ENCODE measurements around the gene DEF6.
A peak's percentile ranks its signal among the peaks of the same experiment; 100 is the strongest.

Gene DEF6

DNA sequence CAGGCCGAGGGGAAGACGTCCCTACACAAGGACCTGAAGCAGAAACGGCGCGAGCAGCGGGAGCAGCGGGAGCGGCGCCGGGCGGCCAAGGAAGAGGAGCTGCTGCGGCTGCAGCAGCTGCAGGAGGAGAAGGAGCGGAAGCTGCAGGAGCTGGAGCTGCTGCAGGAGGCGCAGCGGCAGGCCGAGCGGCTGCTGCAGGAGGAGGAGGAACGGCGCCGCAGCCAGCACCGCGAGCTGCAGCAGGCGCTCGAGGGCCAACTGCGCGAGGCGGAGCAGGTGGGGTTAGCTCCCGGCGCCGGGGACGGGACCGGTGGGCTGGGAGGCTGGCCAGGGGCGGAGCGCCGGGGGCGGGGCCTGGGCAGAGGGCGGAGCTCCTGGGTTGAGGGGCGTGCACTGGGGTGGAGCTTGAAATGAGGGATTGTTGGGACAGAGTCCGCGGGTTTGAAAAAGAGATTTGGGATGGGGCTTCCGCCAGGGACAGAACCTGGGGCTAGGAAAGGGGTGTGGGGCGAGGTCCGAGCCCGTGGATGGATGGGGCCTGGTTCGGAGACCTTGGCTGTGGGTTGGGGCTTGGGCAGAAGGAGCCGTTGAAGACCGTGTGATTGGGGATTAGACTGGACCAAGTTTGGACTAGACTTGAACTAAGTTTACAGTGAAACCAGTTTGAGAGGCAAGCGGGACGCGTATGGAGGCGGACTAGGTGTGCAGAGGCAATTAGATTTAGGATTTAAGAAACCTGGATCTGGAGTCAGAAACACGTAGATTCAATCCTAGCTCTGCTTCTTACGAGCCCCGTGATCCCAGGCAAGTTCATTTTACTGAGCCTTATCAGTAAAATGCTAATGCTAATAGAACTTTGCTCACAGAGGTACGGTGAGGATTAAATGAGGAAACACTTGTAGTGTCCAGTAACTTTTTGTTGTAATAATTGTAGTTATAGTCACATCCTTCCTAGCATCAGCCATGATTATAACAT, 20.9 kb downstream of the DEF6 start:
- H3K4ac ChIP-seq (ENCODE audit: low read length) = no peak overlapping the region
- DNase-seq (ENCODE audit: low spot score) = peak; percentile 90
- peak overlapping the region; percentile 40 for H3K14ac ChIP-seq (ENCODE audit: low read length)
- peak overlapping the region; percentile 28 for H3K27ac ChIP-seq (replicated peaks; ENCODE audit: low read length)
- peak overlapping the region; percentile 91 for H3K18ac ChIP-seq (ENCODE audit: low read length)
- peak overlapping the region; percentile 96 for H2AFZ ChIP-seq (ENCODE audit: low read length)
- no peaks in the 10 kb centered on the region for H3K79me1 ChIP-seq (ENCODE audit: low read depth, low read length)
- peak overlapping the region; percentile 37 for H3K23ac ChIP-seq (ENCODE audit: low read depth, low read length, poor library complexity)
- H2BK12ac ChIP-seq (ENCODE audit: low read length) = peak overlapping the region; percentile 24
- H2BK120ac ChIP-seq (ENCODE audit: low read depth, low read length) = peak overlapping the region; percentile 32
- H4K91ac ChIP-seq (ENCODE audit: low read depth, low read length, poor library complexity) = no peak overlapping the region
- H3K27me3 ChIP-seq (ENCODE audit: control insufficient read depth in 3 of 3, insufficient read depth in 3 of 3, low read depth in 1 of 3, low read length in 3 of 3) = peaks cover 0 to 16% (median 12%) of the 10 kb centered on the region in 3 experiments
- H3K36me3 ChIP-seq (replicated peaks in 1 of 2; ENCODE audit: control insufficient read depth in 2 of 2, insufficient read depth in 2 of 2, low read length in 2 of 2) = no peaks in the 10 kb centered on the region
- peak overlapping the region; percentile 2 for H2BK15ac ChIP-seq (ENCODE audit: low read length)
- H4K8ac ChIP-seq (ENCODE audit: low read depth, low read length) = no peak overlapping the region
- peak overlapping the region; percentile 52 to 76 for H3K4me3 ChIP-seq (ENCODE audit: low read length in 2 of 2)
- peak overlapping the region; percentile 97 for H3K4me2 ChIP-seq (ENCODE audit: insufficient read depth, low read length, poor library complexity, severe bottlenecking)
- H2AK5ac ChIP-seq (ENCODE audit: low read depth, low read length) = no peak overlapping the region
- H3K9ac ChIP-seq (ENCODE audit: low read depth, low read length, poor library complexity) = peak overlapping the region; percentile 75
- peaks cover 10 to 11% of the 10 kb centered on the region in 2 donors for H3K4me1 ChIP-seq (ENCODE audit: control insufficient read depth in 2 of 2, insufficient read depth in 1 of 2, low read depth in 1 of 2, low read length in 2 of 2)
- H2BK5ac ChIP-seq (ENCODE audit: low read length) = no peak overlapping the region
- peaks cover 3 to 7% of the 10 kb centered on the region in 2 donors for H3K9me3 ChIP-seq (replicated peaks in 1 of 2; ENCODE audit: control insufficient read depth in 2 of 2, insufficient read depth in 1 of 2, low read depth in 1 of 2, low read length in 2 of 2)
- no CpG with 5 or more reads among the region's 55 CpGs for WGBS, 2 donors (ENCODE audit: extremely low coverage in 2 of 2, insufficient read length in 2 of 2, insufficient replicate concordance in 1 of 2)

DNA sequence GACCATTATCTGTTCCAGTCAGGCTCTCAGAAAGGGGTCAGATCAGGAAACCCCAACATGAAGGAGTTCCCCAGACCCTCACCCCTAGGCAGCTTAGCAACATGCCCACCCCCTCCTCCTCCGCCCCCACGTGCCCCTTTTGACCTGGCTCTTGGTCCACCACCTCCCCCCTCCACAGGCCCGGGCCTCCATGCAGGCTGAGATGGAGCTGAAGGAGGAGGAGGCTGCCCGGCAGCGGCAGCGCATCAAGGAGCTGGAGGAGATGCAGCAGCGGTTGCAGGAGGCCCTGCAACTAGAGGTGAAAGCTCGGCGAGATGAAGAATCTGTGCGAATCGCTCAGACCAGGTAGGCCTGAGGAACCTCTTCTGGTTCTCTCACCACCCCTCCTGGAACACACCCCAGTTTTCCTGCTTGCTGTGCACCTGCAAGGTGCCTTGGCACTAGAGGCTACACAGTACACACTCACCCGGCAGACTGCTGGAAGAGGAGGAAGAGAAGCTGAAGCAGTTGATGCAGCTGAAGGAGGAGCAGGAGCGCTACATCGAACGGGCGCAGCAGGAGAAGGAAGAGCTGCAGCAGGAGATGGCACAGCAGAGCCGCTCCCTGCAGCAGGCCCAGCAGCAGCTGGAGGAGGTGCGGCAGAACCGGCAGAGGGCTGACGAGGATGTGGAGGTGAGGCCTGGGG, 21.9 kb downstream of the DEF6 start:
- no CpG with 5 or more reads among the region's 20 CpGs for WGBS, 2 donors (ENCODE audit: extremely low coverage in 2 of 2, insufficient read length in 2 of 2, insufficient replicate concordance in 1 of 2)
- Histone ChIP-seq H2BK5ac (ENCODE audit: low read length) (no peak overlapping the region), H3K36me3 (replicated peaks in 1 of 2; ENCODE audit: control insufficient read depth in 2 of 2, insufficient read depth in 2 of 2, low read length in 2 of 2) (no peaks in the 10 kb centered on the region), H3K23ac (ENCODE audit: low read depth, low read length, poor library complexity) (peak overlapping the region; percentile 49), H3K9ac (ENCODE audit: low read depth, low read length, poor library complexity) (no peak overlapping the region), H4K91ac (ENCODE audit: low read depth, low read length, poor library complexity) (no peak overlapping the region), H4K8ac (ENCODE audit: low read depth, low read length) (no peak overlapping the region), H2BK12ac (ENCODE audit: low read length) (peak overlapping the region; percentile 88), H3K18ac (ENCODE audit: low read length) (no peak overlapping the region), H3K4me2 (ENCODE audit: insufficient read depth, low read length, poor library complexity, severe bottlenecking) (no peak overlapping the region), H2AFZ (ENCODE audit: low read length) (no peak overlapping the region), H2BK15ac (ENCODE audit: low read length) (peak overlapping the region; percentile 80), H3K4ac (ENCODE audit: low read length) (peak overlapping the region; percentile 38), H3K9me3 (replicated peaks in 1 of 2; ENCODE audit: control insufficient read depth in 2 of 2, insufficient read depth in 1 of 2, low read depth in 1 of 2, low read length in 2 of 2) (peaks cover 3 to 7% of the 10 kb centered on the region in 2 donors), H3K79me1 (ENCODE audit: low read depth, low read length) (no peaks in the 10 kb centered on the region), H2AK5ac (ENCODE audit: low read depth, low read length) (peak overlapping the region; percentile 92), H3K4me3 (ENCODE audit: low read length in 2 of 2) (peak overlapping the region in 1 of 2 donors; percentile 14), H3K27me3 (ENCODE audit: control insufficient read depth in 3 of 3, insufficient read depth in 3 of 3, low read depth in 1 of 3, low read length in 3 of 3) (peaks cover 0 to 16% (median 12%) of the 10 kb centered on the region in 3 experiments), H3K14ac (ENCODE audit: low read length) (peak overlapping the region; percentile 84), H3K27ac (replicated peaks; ENCODE audit: low read length) (no peak overlapping the region), H2BK120ac (ENCODE audit: low read depth, low read length) (no peak overlapping the region), H3K4me1 (ENCODE audit: control insufficient read depth in 2 of 2, insufficient read depth in 1 of 2, low read depth in 1 of 2, low read length in 2 of 2) (peaks cover 10 to 11% of the 10 kb centered on the region in 2 donors)
- DNase-seq (ENCODE audit: low spot score) = no peak

DNA sequence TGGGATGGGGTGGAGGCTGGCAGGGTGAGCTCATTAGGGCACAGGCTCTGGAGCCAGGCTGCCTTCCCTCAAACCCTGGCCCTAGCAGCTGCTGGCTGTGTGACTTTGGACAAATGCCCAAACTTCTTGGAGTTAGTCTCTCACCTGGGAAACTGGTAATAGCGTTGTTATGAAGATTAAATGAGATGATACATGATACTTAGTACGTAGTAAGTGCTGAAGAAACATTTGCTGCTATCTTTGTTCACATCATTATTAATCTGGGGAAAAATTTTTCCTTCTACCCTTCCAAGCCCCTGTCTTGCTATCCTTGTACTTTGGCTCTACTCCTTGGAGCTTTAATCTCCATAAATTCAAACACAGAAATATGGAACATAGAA, 22.4 kb downstream of the DEF6 start:
- no peak overlapping the region for H3K18ac ChIP-seq (ENCODE audit: low read length)
- H3K23ac ChIP-seq (ENCODE audit: low read depth, low read length, poor library complexity) = peak overlapping the region; percentile 49
- no peaks in the 10 kb centered on the region for H3K36me3 ChIP-seq (replicated peaks in 1 of 2; ENCODE audit: control insufficient read depth in 2 of 2, insufficient read depth in 2 of 2, low read length in 2 of 2)
- H3K9me3 ChIP-seq (replicated peaks in 1 of 2; ENCODE audit: control insufficient read depth in 2 of 2, insufficient read depth in 1 of 2, low read depth in 1 of 2, low read length in 2 of 2) = peaks cover 3 to 7% of the 10 kb centered on the region in 2 donors
- H3K27ac ChIP-seq (replicated peaks; ENCODE audit: low read length) = no peak overlapping the region
- H3K4ac ChIP-seq (ENCODE audit: low read length) = no peak overlapping the region
- H2AFZ ChIP-seq (ENCODE audit: low read length) = no peak overlapping the region
- H3K79me1 ChIP-seq (ENCODE audit: low read depth, low read length) = no peaks in the 10 kb centered on the region
- no peak overlapping the region for H3K4me2 ChIP-seq (ENCODE audit: insufficient read depth, low read length, poor library complexity, severe bottlenecking)
- H2BK120ac ChIP-seq (ENCODE audit: low read depth, low read length) = no peak overlapping the region
- H3K4me1 ChIP-seq (ENCODE audit: control insufficient read depth in 2 of 2, insufficient read depth in 1 of 2, low read depth in 1 of 2, low read length in 2 of 2) = peaks cover 10 to 11% of the 10 kb centered on the region in 2 donors
- H3K4me3 ChIP-seq (ENCODE audit: low read length in 2 of 2) = no peak overlapping the region
- DNase-seq (ENCODE audit: low spot score) = no peak
- no peak overlapping the region for H4K91ac ChIP-seq (ENCODE audit: low read depth, low read length, poor library complexity)
- H2AK5ac ChIP-seq (ENCODE audit: low read depth, low read length) = peak overlapping the region; percentile 92
- no peak overlapping the region for H2BK5ac ChIP-seq (ENCODE audit: low read length)
- H3K9ac ChIP-seq (ENCODE audit: low read depth, low read length, poor library complexity) = no peak overlapping the region
- H4K8ac ChIP-seq (ENCODE audit: low read depth, low read length) = no peak overlapping the region
- WGBS, 2 donors (ENCODE audit: extremely low coverage in 2 of 2, insufficient read length in 2 of 2, insufficient replicate concordance in 1 of 2) = no CpG with 5 or more reads among the region's 2 CpGs
- no peak overlapping the region for H2BK12ac ChIP-seq (ENCODE audit: low read length)
- peaks cover 0 to 16% (median 12%) of the 10 kb centered on the region in 3 experiments for H3K27me3 ChIP-seq (ENCODE audit: control insufficient read depth in 3 of 3, insufficient read depth in 3 of 3, low read depth in 1 of 3, low read length in 3 of 3)
- no peak overlapping the region for H3K14ac ChIP-seq (ENCODE audit: low read length)
- H2BK15ac ChIP-seq (ENCODE audit: low read length) = peak overlapping the region; percentile 80

DNA sequence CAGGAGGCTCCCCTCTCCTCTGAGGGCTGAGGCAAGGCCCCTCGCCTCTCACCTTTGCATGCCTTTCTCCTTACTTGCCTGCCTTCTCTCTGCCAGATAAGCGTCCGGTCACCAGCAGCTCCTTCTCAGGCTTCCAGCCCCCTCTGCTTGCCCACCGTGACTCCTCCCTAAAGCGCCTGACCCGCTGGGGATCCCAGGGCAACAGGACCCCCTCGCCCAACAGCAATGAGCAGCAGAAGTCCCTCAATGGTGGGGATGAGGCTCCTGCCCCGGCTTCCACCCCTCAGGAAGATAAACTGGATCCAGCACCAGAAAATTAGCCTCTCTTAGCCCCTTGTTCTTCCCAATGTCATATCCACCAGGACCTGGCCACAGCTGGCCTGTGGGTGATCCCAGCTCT, 23.5 kb downstream of the DEF6 start:
- Histone ChIP-seq H3K14ac (ENCODE audit: low read length) (no peak overlapping the region), H2BK12ac (ENCODE audit: low read length) (no peak overlapping the region), H3K4me2 (ENCODE audit: insufficient read depth, low read length, poor library complexity, severe bottlenecking) (no peak overlapping the region), H3K79me1 (ENCODE audit: low read depth, low read length) (no peaks in the 10 kb centered on the region), H3K18ac (ENCODE audit: low read length) (no peak overlapping the region), H3K27ac (replicated peaks; ENCODE audit: low read length) (no peak overlapping the region), H3K27me3 (ENCODE audit: control insufficient read depth in 3 of 3, insufficient read depth in 3 of 3, low read depth in 1 of 3, low read length in 3 of 3) (peaks cover 0 to 16% (median 12%) of the 10 kb centered on the region in 3 experiments), H3K36me3 (replicated peaks in 1 of 2; ENCODE audit: control insufficient read depth in 2 of 2, insufficient read depth in 2 of 2, low read length in 2 of 2) (no peaks in the 10 kb centered on the region), H3K23ac (ENCODE audit: low read depth, low read length, poor library complexity) (no peak overlapping the region), H3K4ac (ENCODE audit: low read length) (no peak overlapping the region), H2BK15ac (ENCODE audit: low read length) (no peak overlapping the region), H3K4me1 (ENCODE audit: control insufficient read depth in 2 of 2, insufficient read depth in 1 of 2, low read depth in 1 of 2, low read length in 2 of 2) (peaks cover 10 to 11% of the 10 kb centered on the region in 2 donors), H3K9me3 (replicated peaks in 1 of 2; ENCODE audit: control insufficient read depth in 2 of 2, insufficient read depth in 1 of 2, low read depth in 1 of 2, low read length in 2 of 2) (peaks cover 3 to 6% of the 10 kb centered on the region in 2 donors), H4K91ac (ENCODE audit: low read depth, low read length, poor library complexity) (no peak overlapping the region), H2BK120ac (ENCODE audit: low read depth, low read length) (no peak overlapping the region), H3K9ac (ENCODE audit: low read depth, low read length, poor library complexity) (no peak overlapping the region), H2BK5ac (ENCODE audit: low read length) (no peak overlapping the region), H3K4me3 (ENCODE audit: low read length in 2 of 2) (no peak overlapping the region), H2AK5ac (ENCODE audit: low read depth, low read length) (no peak overlapping the region), H4K8ac (ENCODE audit: low read depth, low read length) (no peak overlapping the region), H2AFZ (ENCODE audit: low read length) (no peak overlapping the region)
- WGBS, 2 donors (ENCODE audit: extremely low coverage in 2 of 2, insufficient read length in 2 of 2, insufficient replicate concordance in 1 of 2) = no CpG with 5 or more reads among the region's 8 CpGs
- DNase-seq (ENCODE audit: low spot score) = no peak
